T-cell (primary cell): ENCODE data around the gene CES1. TPM values are rescaled to one million over a fixed set of nuclear protein-coding genes. Genes with fewer than 3 reads are reported as not detected.
"Not testable (repeated sequence)": the region's sequence is repeated elsewhere in the genome, so short reads cannot be mapped to it uniquely, and the experiment has no call there.

Experiments used
- ATAC-seq, 4 experiments: fragments of 200-7000 bp in 3 of 4; fragments of 150-1000 bp in 1 of 4; cut with Tn5 transposase; replicated peaks in 1 of 4; 1 replicate in 3 of 4; 2 replicates in 1 of 4; pipeline ENCODE4 v1.10.0; 2021; ENCODE audit warnings: moderate library complexity in 3 of 4, mild to moderate bottlenecking in 2 of 4, moderate number of reproducible peaks in 1 of 4
- CTCF ChIA-PET, 2 donors: fragments of 300-600 bp; sonication (Branson Sonifier 250); formaldehyde crosslinking; loops; one replicate each; lab custom pipeline; 2022; ENCODE audit warnings: antibody characterized with exemption in 2 of 2; lab: Charles Lee
- POLR2A ChIA-PET, 2 donors: fragments of 300-600 bp; sonication (Branson Sonifier 250); formaldehyde crosslinking; loops; one replicate each; lab custom pipeline; 2022; ENCODE audit warnings: antibody characterized with exemption in 2 of 2; lab: Charles Lee
- DNase-seq, 35 experiments: peaks; one replicate each; pipeline versions ENCODE4 v3.0.0 to v3.0.0-alpha.2; 2013 to 2023
- H3K27ac ChIP-seq: one replicate; pipeline ENCODE4 v1.5.1; 2013; ENCODE audit warnings: low read length
- H3K27me3 ChIP-seq, 2 experiments: replicated peaks in 1 of 2; 1 replicate in 1 of 2; 2 replicates in 1 of 2; pipeline versions ENCODE4 v1.6.1 to v1.7.0; 2013; ENCODE audit warnings: low read length in 1 of 2, mixed read lengths in 1 of 2; ENCODE audit not compliant: control insufficient read depth in 2 of 2, insufficient read depth in 2 of 2; ENCODE audit errors: extremely low read depth in 1 of 2
- H3K36me3 ChIP-seq, 2 donors: 1 replicate in 1 of 2; 2 replicates in 1 of 2; pipeline versions ENCODE4 v1.6.1 to v1.7.0; 2013; ENCODE audit warnings: low read length in 1 of 2; ENCODE audit not compliant: control insufficient read depth in 2 of 2, insufficient read depth in 1 of 2; ENCODE audit errors: extremely low read depth in 1 of 2
- H3K4me1 ChIP-seq, 2 experiments: 1 replicate in 1 of 2; 2 replicates in 1 of 2; pipeline versions ENCODE4 v1.6.1 to v1.7.0; 2013; ENCODE audit warnings: low read length in 2 of 2, mixed read lengths in 1 of 2; ENCODE audit not compliant: insufficient read depth in 2 of 2, control insufficient read depth in 1 of 2; ENCODE audit errors: extremely low read depth in 1 of 2
- H3K4me3 ChIP-seq, 2 donors: 1 replicate in 1 of 2; 2 replicates in 1 of 2; pipeline versions ENCODE4 v1.5.1 to v1.7.0; 2013; ENCODE audit warnings: mild to moderate bottlenecking in 2 of 2, low read length in 1 of 2, moderate library complexity in 1 of 2; ENCODE audit not compliant: control insufficient read depth in 1 of 2; ENCODE audit errors: extremely low read depth in 1 of 2
- H3K9me3 ChIP-seq: 2 replicates; pipeline ENCODE4 v1.7.0; 2013
- H3K27ac Mint-ChIP-seq, 2 donors: one replicate each; pipeline ENCODE4 v1.8.0; 2020 to 2021; ENCODE audit warnings: mild to moderate bottlenecking in 2 of 2, mixed read lengths in 2 of 2
- H3K27me3 Mint-ChIP-seq, 2 donors: one replicate each; pipeline ENCODE4 v1.8.0; 2021 to 2022; ENCODE audit warnings: mixed read lengths in 2 of 2
- H3K36me3 Mint-ChIP-seq: one replicate; pipeline ENCODE4 v1.8.0; 2021; ENCODE audit warnings: mixed read lengths
- H3K4me1 Mint-ChIP-seq, 3 donors: one replicate each; pipeline ENCODE4 v1.8.0; 2020 to 2022; ENCODE audit warnings: mixed read lengths in 3 of 3, mild to moderate bottlenecking in 1 of 3
- H3K4me3 Mint-ChIP-seq, 3 donors: one replicate each; pipeline ENCODE4 v1.8.0; 2020 to 2022; ENCODE audit warnings: mild to moderate bottlenecking in 3 of 3, mixed read lengths in 3 of 3, moderate library complexity in 3 of 3
- H3K9me3 Mint-ChIP-seq, 3 donors: one replicate each; pipeline ENCODE4 v1.8.0; 2020 to 2022; ENCODE audit warnings: mixed read lengths in 3 of 3
- WGBS: methylation state at CpG from one replicate; pipeline ENCODE4 v1.1.5; 2013; ENCODE audit warnings: missing lambda C conversion rate; ENCODE audit not compliant: insufficient coverage; 5-methylcytosine and 5-hydroxymethylcytosine counted together
- total RNA-seq, 35 experiments: library from RNA in 6 of 35; stranded (reverse) in 6 of 35; fragments of 120-200 nt in 1 of 35; gene quantifications; one replicate each; pipeline versions ENCODE4 v1.2.1 to v1.2.4 and lab custom pipeline; 2013 to 2026

The CES1 gene
- total RNA-seq, 5 donors from 2014 or later (not counting 1 experiment from before 2014, with no cell fraction given), result 0.79 to 3.3 (median 1.4) TPM

GRCh38 chr16:55778757-55779156, 54.1 kb downstream of the CES1 start:
- POLR2A ChIA-PET, result no interaction called here
- no peak overlapping the region for H3K27ac Mint-ChIP-seq

GRCh38 chr16:55775857-55776256, 57.0 kb downstream of the CES1 start:
- Mint-ChIP-seq H3K27me3 (peaks cover 5 to 17% of the 10 kb centered on the region in 2 donors), H3K36me3 (no peaks in the 10 kb centered on the region)
- CTCF ChIA-PET, result no interaction called here

More at GRCh38 chr16:55778757-55779156, 54.1 kb downstream of the CES1 start:
- H3K27me3 ChIP-seq, result peaks cover 0 to 11% of the 10 kb centered on the region in 2 experiments
- Mint-ChIP-seq H3K36me3 (no peaks in the 10 kb centered on the region), H3K27me3 (peaks cover 6 to 14% of the 10 kb centered on the region in 2 donors), H3K4me3 (no peak overlapping the region), H3K9me3 (no peaks in the 10 kb centered on the region), H3K4me1 (no peaks in the 10 kb centered on the region)
- no peak overlapping the region for H3K4me3 ChIP-seq
- H3K9me3 ChIP-seq, result no peaks in the 10 kb centered on the region
- no peak for ATAC-seq
- H3K4me1 ChIP-seq, result no peaks in the 10 kb centered on the region
- no peak overlapping the region for H3K27ac ChIP-seq
- CTCF ChIA-PET, result no interaction called here
- no CpG with 5 or more reads among the region's 2 CpGs for WGBS
- H3K36me3 ChIP-seq, result no peaks in the 10 kb centered on the region
- no peak for DNase-seq

GRCh38 chr16:55773859-55774549, 58.9 kb downstream of the CES1 start:
- H3K36me3 Mint-ChIP-seq, result no peaks in the 10 kb centered on the region
- no peak for ATAC-seq
- peaks cover 0 to 14% of the 10 kb centered on the region in 2 experiments for H3K27me3 ChIP-seq
- ChIA-PET CTCF (no interaction called here), POLR2A (no interaction called here)
- 77% methylated on average over 12 of the region's 14 CpGs for WGBS
- no peaks in the 10 kb centered on the region for H3K4me1 ChIP-seq
- no peak overlapping the region for H3K4me3 Mint-ChIP-seq
- DNase-seq, result no peak
- no peak overlapping the region for H3K27ac ChIP-seq
- no peaks in the 10 kb centered on the region for H3K9me3 ChIP-seq
- no peak overlapping the region for H3K27ac Mint-ChIP-seq
- H3K9me3 Mint-ChIP-seq, result no peaks in the 10 kb centered on the region
- no peaks in the 10 kb centered on the region for H3K4me1 Mint-ChIP-seq
- H3K36me3 ChIP-seq, result no peaks in the 10 kb centered on the region
- peaks cover 5 to 20% of the 10 kb centered on the region in 2 donors for H3K27me3 Mint-ChIP-seq
- H3K4me3 ChIP-seq, result no peak overlapping the region

More at GRCh38 chr16:55775857-55776256, 57.0 kb downstream of the CES1 start:
- Histone ChIP-seq H3K36me3 (no peaks in the 10 kb centered on the region), H3K9me3 (no peaks in the 10 kb centered on the region), H3K27ac (no peak overlapping the region), H3K27me3 (peaks cover 0 to 13% of the 10 kb centered on the region in 2 experiments), H3K4me1 (no peaks in the 10 kb centered on the region), H3K4me3 (no peak overlapping the region)
- WGBS, result 72% methylated on average over 2 of the region's 4 CpGs
- Mint-ChIP-seq H3K4me1 (no peaks in the 10 kb centered on the region), H3K9me3 (no peaks in the 10 kb centered on the region), H3K4me3 (no peak overlapping the region), H3K27ac (no peak overlapping the region)
- ATAC-seq (no peak), DNase-seq (no peak)
- POLR2A ChIA-PET, result no interaction called here

GRCh38 chr16:55765161-55765560, 67.7 kb downstream of the CES1 start:
- H3K36me3 Mint-ChIP-seq, result no peaks in the 10 kb centered on the region
- H3K27me3 ChIP-seq, result peaks cover 0 to 9% of the 10 kb centered on the region in 2 experiments
- no peak overlapping the region for H3K27ac ChIP-seq
- no peak for ATAC-seq
- ChIA-PET POLR2A (no interaction called here), CTCF (no interaction called here)
- no peak overlapping the region for H3K27ac Mint-ChIP-seq
- no peaks in the 10 kb centered on the region for H3K4me1 Mint-ChIP-seq
- H3K4me3 ChIP-seq, result no peak overlapping the region
- no peaks in the 10 kb centered on the region for H3K9me3 ChIP-seq
- WGBS, result 47% methylated on average over 3 of the region's 3 CpGs
- H3K4me1 ChIP-seq, result no peaks in the 10 kb centered on the region
- H3K9me3 Mint-ChIP-seq, result no peaks in the 10 kb centered on the region
- H3K27me3 Mint-ChIP-seq, result peaks cover 11 to 12% of the 10 kb centered on the region in 2 donors
- no peak overlapping the region for H3K4me3 Mint-ChIP-seq
- H3K36me3 ChIP-seq, result no peaks in the 10 kb centered on the region
- no peak for DNase-seq

GRCh38 chr16:55760310-55761001, 72.4 kb downstream of the CES1 start:
- Histone ChIP-seq H3K27me3 (peaks cover 0 to 13% of the 10 kb centered on the region in 2 experiments), H3K4me1 (no peaks in the 10 kb centered on the region), H3K9me3 (no peaks in the 10 kb centered on the region), H3K4me3 (no peak overlapping the region), H3K27ac (no peak overlapping the region), H3K36me3 (no peaks in the 10 kb centered on the region)
- ATAC-seq, result no peak
- ChIA-PET POLR2A (no interaction called here), CTCF (no interaction called here)
- H3K4me1 Mint-ChIP-seq, result no peaks in the 10 kb centered on the region
- H3K27me3 Mint-ChIP-seq, result peaks cover 12 to 16% of the 10 kb centered on the region in 2 donors
- no peak overlapping the region for H3K4me3 Mint-ChIP-seq
- no peaks in the 10 kb centered on the region for H3K9me3 Mint-ChIP-seq
- H3K27ac Mint-ChIP-seq, result no peak overlapping the region
- 58% methylated on average over 30 of the region's 30 CpGs for WGBS
- no peaks in the 10 kb centered on the region for H3K36me3 Mint-ChIP-seq
- DNase-seq, result no peak

GRCh38 chr16:55759965-55760309, 73.0 kb downstream of the CES1 start:
- H3K4me1 Mint-ChIP-seq, POLR2A ChIA-PET, H3K4me3 Mint-ChIP-seq, ATAC-seq, H3K36me3 ChIP-seq, H3K9me3 Mint-ChIP-seq, H3K4me1 ChIP-seq, H3K4me3 ChIP-seq, H3K36me3 Mint-ChIP-seq, CTCF ChIA-PET, H3K9me3 ChIP-seq, H3K27ac ChIP-seq, H3K27ac Mint-ChIP-seq, DNase-seq: not testable (repeated sequence)
- WGBS, result 78% methylated on average over 1 of the region's 3 CpGs
- peaks cover 12 to 16% of the 10 kb centered on the region in 2 donors for H3K27me3 Mint-ChIP-seq
- H3K27me3 ChIP-seq, result peaks cover 0 to 13% of the 10 kb centered on the region in 2 experiments
